Skeletal muscle tissue (tissue), 4 donors: ENCODE measurements around the gene PIK3R3. TPM values are rescaled to one million over a fixed set of nuclear protein-coding genes. Genes with fewer than 3 reads are reported as not detected.

Experiments
- H3K27ac ChIP-seq: one replicate; pipeline ENCODE4 v1.7.0; 2013; ENCODE audit warnings: mild to moderate bottlenecking, low read depth, low read length, inconsistent platforms
- H3K27me3 ChIP-seq, 3 donors: one replicate each; pipeline ENCODE4 v1.7.0; 2013; ENCODE audit warnings: low read length in 3 of 3; ENCODE audit not compliant: control insufficient read depth in 3 of 3, insufficient read depth in 3 of 3
- H3K36me3 ChIP-seq, 3 donors: one replicate each; pipeline ENCODE4 v1.7.0; 2013; ENCODE audit warnings: low read length in 3 of 3; ENCODE audit not compliant: control insufficient read depth in 3 of 3, insufficient read depth in 3 of 3
- H3K4me1 ChIP-seq, 3 donors: one replicate each; pipeline ENCODE4 v1.7.0; 2013; ENCODE audit warnings: low read length in 3 of 3, mild to moderate bottlenecking in 3 of 3; ENCODE audit not compliant: control insufficient read depth in 3 of 3, insufficient read depth in 3 of 3
- H3K4me3 ChIP-seq, 3 donors: one replicate each; pipeline ENCODE4 v1.7.0; 2013; ENCODE audit warnings: low read length in 3 of 3
- H3K9ac ChIP-seq, 3 donors: one replicate each; pipeline ENCODE4 v1.7.0; 2013; ENCODE audit warnings: low read length in 3 of 3, mild to moderate bottlenecking in 3 of 3, moderate library complexity in 2 of 3, low read depth in 1 of 3
- H3K9me3 ChIP-seq, 3 donors: one replicate each; pipeline ENCODE4 v1.7.0; 2013; ENCODE audit warnings: low read length in 3 of 3; ENCODE audit not compliant: control insufficient read depth in 3 of 3
- total RNA-seq: library from RNA; depleted of rRNA; stranded (reverse); fragments of >200 nt; gene quantifications from one replicate; pipeline ENCODE4 v1.2.3, GENCODE V29; 2014
- donor health status: Osteomylitis.

The PIK3R3 gene
- total RNA-seq: 13.0 TPM

GRCh38 chr1:46132529-46133180 is at the start of gene PIK3R3:
Gene PIK3R3 (minus strand): TSS chr1:46132629. CDS start chr1:46131952, 677 bp downstream.
- H3K27me3 ChIP-seq: no peaks in the 10 kb centered on the region
- peak within 1 kb of the TSS; percentile 87 to 91 (median 91) for H3K9ac ChIP-seq
- peak within 1 kb of the TSS; percentile 85 to 90 (median 85) for H3K4me3 ChIP-seq
- peak within 1 kb of the TSS; percentile 96 for H3K27ac ChIP-seq
- peaks cover 22 to 34% (median 27%) of the 10 kb centered on the region in 3 donors for H3K4me1 ChIP-seq
- no peaks in the 10 kb centered on the region for H3K9me3 ChIP-seq
- H3K36me3 ChIP-seq: no peaks in the 10 kb centered on the region

- Histone ChIP-seq H3K27me3 (no peaks in the 10 kb centered on the region), H3K36me3 (no peaks in the 10 kb centered on the region), H3K9ac (peak overlapping the region in 1 of 3 donors; percentile 33), H3K27ac (peak overlapping the region; percentile 3), H3K4me1 (peaks cover 25 to 42% (median 26%) of the 10 kb centered on the region in 3 donors), H3K4me3 (no peak overlapping the region), H3K9me3 (no peaks in the 10 kb centered on the region)
Measured at GRCh38 chr1:46181343-46182260, 49.2 kb upstream of the PIK3R3 start.

- no peak overlapping the region for H3K4me3 ChIP-seq
- H3K9ac ChIP-seq: no peak overlapping the region
- no peak overlapping the region for H3K27ac ChIP-seq
- no peaks in the 10 kb centered on the region for H3K9me3 ChIP-seq
- H3K4me1 ChIP-seq: peaks cover 28 to 45% (median 31%) of the 10 kb centered on the region in 3 donors
- H3K27me3 ChIP-seq: no peaks in the 10 kb centered on the region
- peaks cover 0 to under 1% (median 0%) of the 10 kb centered on the region in 3 donors for H3K36me3 ChIP-seq
Measured at GRCh38 chr1:46180082-46180616, 47.7 kb upstream of the PIK3R3 start.

GRCh38 chr1:46179138-46180081 is 47.0 kb upstream of the PIK3R3 start:
- H3K27ac ChIP-seq: no peak overlapping the region
- H3K4me3 ChIP-seq: no peak overlapping the region
- no peaks in the 10 kb centered on the region for H3K27me3 ChIP-seq
- peak overlapping the region in 1 of 3 donors; percentile 43 for H3K9ac ChIP-seq
- H3K4me1 ChIP-seq: peaks cover 35 to 47% (median 39%) of the 10 kb centered on the region in 3 donors
- no peaks in the 10 kb centered on the region for H3K9me3 ChIP-seq
- H3K36me3 ChIP-seq: peaks cover 0 to 2% (median 0%) of the 10 kb centered on the region in 3 donors

GRCh38 chr1:46176211-46176865 is 43.9 kb upstream of the PIK3R3 start, which contains the start of gene P3R3URF:
Gene P3R3URF (minus strand): TSS chr1:46176488. CDS start chr1:46176471, 17 bp downstream.
- peak within 1 kb of the TSS; percentile 59 for H3K27ac ChIP-seq
- H3K4me1 ChIP-seq: peaks cover 43 to 48% (median 48%) of the 10 kb centered on the region in 3 donors
- peak within 1 kb of the TSS in 1 of 3 donors; percentile 71 for H3K9ac ChIP-seq
- peaks cover 0 to 2% (median 0%) of the 10 kb centered on the region in 3 donors for H3K36me3 ChIP-seq
- no peak within 1 kb of the TSS for H3K4me3 ChIP-seq
- H3K27me3 ChIP-seq: no peaks in the 10 kb centered on the region
- H3K9me3 ChIP-seq: no peaks in the 10 kb centered on the region

- Histone ChIP-seq H3K27ac (peak overlapping the region; percentile 59), H3K9me3 (no peaks in the 10 kb centered on the region), H3K9ac (peak overlapping the region in 2 of 3 donors; percentile 64 to 71), H3K4me3 (peak overlapping the region in 2 of 3 donors; percentile 18 to 60), H3K36me3 (peaks cover 0 to 2% (median 0%) of the 10 kb centered on the region in 3 donors), H3K27me3 (no peaks in the 10 kb centered on the region), H3K4me1 (peaks cover 43 to 50% (median 49%) of the 10 kb centered on the region in 3 donors)
Measured at GRCh38 chr1:46175243-46175642, 42.8 kb upstream of the PIK3R3 start.

- peak within 1 kb of the TSS; percentile 59 for H3K27ac ChIP-seq
- peak within 1 kb of the TSS; percentile 64 to 73 (median 71) for H3K9ac ChIP-seq
Measured at GRCh38 chr1:46174448-46175231, 42.2 kb upstream of the PIK3R3 start, which contains the start of gene TSPAN1. Gene TSPAN1 (plus strand): TSS chr1:46175087. CDS start chr1:46181108, 6,021 bp downstream.

GRCh38 chr1:46173361-46173856 is 41.0 kb upstream of the PIK3R3 start:
- Histone ChIP-seq H3K9ac (peak overlapping the region in 1 of 3 donors; percentile 34), H3K27ac (no peak overlapping the region), H3K4me1 (peaks cover 46 to 49% (median 48%) of the 10 kb centered on the region in 3 donors)

More at GRCh38 chr1:46174448-46175231, 42.2 kb upstream of the PIK3R3 start, which contains the start of gene TSPAN1:
- no peaks in the 10 kb centered on the region for H3K27me3 ChIP-seq
- peak within 1 kb of the TSS; percentile 18 to 60 (median 48) for H3K4me3 ChIP-seq
- H3K36me3 ChIP-seq: peaks cover 0 to 2% (median 0%) of the 10 kb centered on the region in 3 donors
- H3K9me3 ChIP-seq: no peaks in the 10 kb centered on the region
- H3K4me1 ChIP-seq: peaks cover 44 to 50% (median 48%) of the 10 kb centered on the region in 3 donors

More at GRCh38 chr1:46173361-46173856, 41.0 kb upstream of the PIK3R3 start:
- Histone ChIP-seq H3K36me3 (peaks cover 0 to 2% (median 0%) of the 10 kb centered on the region in 3 donors), H3K9me3 (no peaks in the 10 kb centered on the region), H3K27me3 (no peaks in the 10 kb centered on the region), H3K4me3 (peak overlapping the region; percentile 18 to 60 (median 18))
